MM.1S (cell line): Measurements from ENCODE around the gene APBB2.

Source experiments
- DNase-seq: peaks from one replicate; pipeline ENCODE4 v3.0.0-alpha.2; 2015
- H2AFZ ChIP-seq: fragments of 300-600 bp; sonication (generic); 2 replicates; pipeline ENCODE4 v1.6.0; 2016; ENCODE audit warnings: antibody characterized with exemption, low read length
- H3F3A ChIP-seq: fragments of 300-600 bp; sonication (generic); 2 replicates; pipeline ENCODE4 v1.6.1; 2016; ENCODE audit warnings: mild to moderate bottlenecking, antibody characterized with exemption, low read length, moderate library complexity, mixed read lengths; ENCODE audit not compliant: insufficient read depth
- H3K27ac ChIP-seq: fragments of 300-600 bp; sonication (generic); 2 replicates; pipeline ENCODE4 v1.5.1; 2016; ENCODE audit warnings: mild to moderate bottlenecking, low read length
- H3K27me3 ChIP-seq: fragments of 300-600 bp; sonication (generic); replicated peaks from 2 replicates; pipeline ENCODE4 v1.6.0; 2016; ENCODE audit warnings: low read length; ENCODE audit not compliant: insufficient read depth
- H3K36me3 ChIP-seq: fragments of 300-600 bp; sonication (generic); replicated peaks from 2 replicates; pipeline ENCODE4 v1.6.1; 2016; ENCODE audit warnings: mild to moderate bottlenecking, low read length, mixed read lengths; ENCODE audit not compliant: insufficient read depth
- H3K4me1 ChIP-seq: fragments of 300-600 bp; sonication (generic); 2 replicates; pipeline ENCODE4 v1.6.1; 2016; ENCODE audit warnings: low read length, mixed read lengths
- H3K4me2 ChIP-seq: fragments of 300-600 bp; sonication (generic); 2 replicates; pipeline ENCODE4 v1.6.0; 2016; ENCODE audit warnings: low read depth, low read length
- H3K4me3 ChIP-seq: fragments of 300-600 bp; sonication (generic); 2 replicates; pipeline ENCODE4 v1.5.1; 2016; ENCODE audit warnings: low read length, mixed read lengths
- H3K79me2 ChIP-seq: fragments of 300-600 bp; sonication (generic); 2 replicates; pipeline ENCODE4 v1.6.1; 2016; ENCODE audit warnings: mixed run types, low read length, mixed read lengths
- H3K9ac ChIP-seq: fragments of 300-600 bp; sonication (generic); 2 replicates; pipeline ENCODE4 v1.6.1; 2016; ENCODE audit warnings: low read length, mixed read lengths
- H3K9me2 ChIP-seq: fragments of 300-600 bp; sonication (generic); replicated peaks from 2 replicates; pipeline ENCODE4 v1.6.1; 2016; ENCODE audit warnings: mild to moderate bottlenecking, low read length, mixed read lengths; ENCODE audit not compliant: insufficient read depth
- H3K9me3 ChIP-seq: fragments of 300-600 bp; sonication (generic); replicated peaks from 2 replicates; pipeline ENCODE4 v1.6.1; 2016; ENCODE audit warnings: mild to moderate bottlenecking, low read length, mixed read lengths; ENCODE audit not compliant: insufficient read depth
- H4K20me1 ChIP-seq: fragments of 300-600 bp; sonication (generic); 2 replicates; pipeline ENCODE4 v1.6.1; 2016; ENCODE audit warnings: mild to moderate bottlenecking, low read length, moderate library complexity, mixed read lengths; ENCODE audit not compliant: insufficient read depth
- EZH2 ChIP-seq: fragments of 300-600 bp; sonication (generic); optimal IDR thresholded peaks from 2 replicates; pipeline ENCODE3; 2017; ENCODE audit warnings: low read depth, mild to moderate bottlenecking, antibody characterized with exemption, low read length, mixed read lengths
- EZH2phosphoT487 ChIP-seq: fragments of 300-600 bp; sonication (generic); IDR thresholded peaks from 2 replicates; pipeline ENCODE4 v1.6.1; 2018; ENCODE audit warnings: antibody characterized with exemption, low read length
- TF ChIP-seq, protein P1 (sequence below): fragments of 300-600 bp; sonication (generic); IDR thresholded peaks from 2 replicates; pipeline ENCODE4 v1.5.1; 2016; ENCODE audit warnings: antibody characterized with exemption, low read length, mixed read lengths

Gene APBB2

DNA sequence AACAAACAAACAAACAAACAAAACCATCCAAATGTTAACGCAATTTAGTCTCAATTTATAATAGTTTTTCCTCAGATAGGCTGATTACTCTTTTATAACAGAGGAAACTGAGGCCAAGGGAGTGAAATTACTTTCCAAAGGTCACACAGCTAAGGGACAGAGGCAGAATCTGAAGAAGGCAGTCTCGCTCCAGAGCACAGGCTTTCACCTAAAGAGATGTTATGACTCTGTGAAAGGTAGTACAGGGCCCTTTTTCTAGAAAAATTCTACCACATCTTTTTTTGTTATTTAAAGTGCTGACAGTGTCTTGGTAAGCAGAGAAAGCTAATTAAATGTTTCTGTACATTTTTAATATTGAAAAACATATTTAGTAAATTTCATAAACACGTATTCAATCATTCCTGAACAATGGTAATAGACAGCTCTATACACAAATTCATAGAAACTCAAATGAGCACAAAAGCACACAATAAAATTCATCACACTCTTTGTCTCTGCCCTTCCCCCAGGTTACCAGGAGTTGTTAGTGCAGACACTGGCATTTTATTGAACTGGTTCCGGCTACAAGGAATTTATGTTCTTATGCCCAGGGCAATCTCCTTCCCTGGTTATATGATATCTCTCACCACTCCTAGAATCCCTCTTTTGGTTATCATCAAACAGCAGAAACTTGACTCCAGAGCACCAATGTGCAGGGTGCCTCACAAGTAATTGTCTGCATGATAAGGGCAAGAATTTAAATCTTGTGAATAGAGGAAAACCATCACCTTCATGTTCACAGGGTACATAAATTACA, 7.7 kb upstream of the APBB2 start:
- Histone ChIP-seq H3K9me3 (no peaks in the 10 kb centered on the region), H3K36me3 (no peaks in the 10 kb centered on the region)

DNA sequence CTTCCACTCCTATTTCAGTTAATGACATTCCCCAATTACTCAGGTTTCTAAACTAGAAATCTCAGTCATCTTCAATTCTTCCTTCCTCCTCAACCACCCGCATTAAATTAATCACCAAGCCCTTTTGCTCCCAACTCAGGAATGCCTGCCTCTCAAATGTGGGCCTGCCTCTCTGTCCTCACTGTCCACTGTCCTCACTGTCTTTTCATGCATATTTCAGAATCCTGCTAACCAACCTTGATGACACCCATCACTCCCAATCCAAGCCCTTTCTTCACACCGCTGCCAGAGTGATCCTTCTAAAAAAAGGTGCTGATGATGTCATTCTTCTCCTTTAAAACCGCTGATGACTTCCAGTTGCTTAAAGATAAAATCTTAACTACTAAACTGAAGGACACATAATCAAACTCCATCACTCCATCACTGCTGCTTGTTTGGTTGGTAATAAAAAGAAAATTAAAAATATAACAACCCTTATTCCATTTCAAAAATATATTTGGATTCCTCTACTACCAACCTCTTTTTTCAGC, 5.1 kb upstream of the APBB2 start:
- no peak overlapping the region for H3K4me2 ChIP-seq
- H3K27me3 ChIP-seq: no peaks in the 10 kb centered on the region
- no peak overlapping the region for H3K27ac ChIP-seq
- no peaks in the 10 kb centered on the region for H3K4me1 ChIP-seq
- H3K9ac ChIP-seq: no peak overlapping the region
- no peak for TF ChIP-seq EZH2
- TF ChIP-seq, protein P1, sequence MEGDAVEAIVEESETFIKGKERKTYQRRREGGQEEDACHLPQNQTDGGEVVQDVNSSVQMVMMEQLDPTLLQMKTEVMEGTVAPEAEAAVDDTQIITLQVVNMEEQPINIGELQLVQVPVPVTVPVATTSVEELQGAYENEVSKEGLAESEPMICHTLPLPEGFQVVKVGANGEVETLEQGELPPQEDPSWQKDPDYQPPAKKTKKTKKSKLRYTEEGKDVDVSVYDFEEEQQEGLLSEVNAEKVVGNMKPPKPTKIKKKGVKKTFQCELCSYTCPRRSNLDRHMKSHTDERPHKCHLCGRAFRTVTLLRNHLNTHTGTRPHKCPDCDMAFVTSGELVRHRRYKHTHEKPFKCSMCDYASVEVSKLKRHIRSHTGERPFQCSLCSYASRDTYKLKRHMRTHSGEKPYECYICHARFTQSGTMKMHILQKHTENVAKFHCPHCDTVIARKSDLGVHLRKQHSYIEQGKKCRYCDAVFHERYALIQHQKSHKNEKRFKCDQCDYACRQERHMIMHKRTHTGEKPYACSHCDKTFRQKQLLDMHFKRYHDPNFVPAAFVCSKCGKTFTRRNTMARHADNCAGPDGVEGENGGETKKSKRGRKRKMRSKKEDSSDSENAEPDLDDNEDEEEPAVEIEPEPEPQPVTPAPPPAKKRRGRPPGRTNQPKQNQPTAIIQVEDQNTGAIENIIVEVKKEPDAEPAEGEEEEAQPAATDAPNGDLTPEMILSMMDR: no peak
- H3K4me3 ChIP-seq: no peak overlapping the region
- DNase-seq: no peak
- H3K9me3 ChIP-seq: no peaks in the 10 kb centered on the region
- H3K79me2 ChIP-seq: no peaks in the 10 kb centered on the region
- peaks cover 8% of the 10 kb centered on the region for H3F3A ChIP-seq
- no peak overlapping the region for H2AFZ ChIP-seq
- H3K36me3 ChIP-seq: no peaks in the 10 kb centered on the region
- H3K9me2 ChIP-seq: no peaks in the 10 kb centered on the region
- no peaks in the 10 kb centered on the region for H4K20me1 ChIP-seq

More for the DNA sequence above, 7.7 kb upstream of the APBB2 start:
- TF ChIP-seq EZH2phosphoT487 (no peak), EZH2 (no peak)
- TF ChIP-seq, protein P1: no peak
- Histone ChIP-seq H3F3A (no peaks in the 10 kb centered on the region), H3K9ac (no peak overlapping the region), H3K27me3 (no peaks in the 10 kb centered on the region), H3K79me2 (no peaks in the 10 kb centered on the region), H3K4me1 (no peaks in the 10 kb centered on the region), H3K9me2 (no peaks in the 10 kb centered on the region), H3K4me2 (no peak overlapping the region), H3K4me3 (no peak overlapping the region), H3K27ac (no peak overlapping the region), H4K20me1 (no peaks in the 10 kb centered on the region), H2AFZ (no peak overlapping the region)
- DNase-seq: no peak

DNA sequence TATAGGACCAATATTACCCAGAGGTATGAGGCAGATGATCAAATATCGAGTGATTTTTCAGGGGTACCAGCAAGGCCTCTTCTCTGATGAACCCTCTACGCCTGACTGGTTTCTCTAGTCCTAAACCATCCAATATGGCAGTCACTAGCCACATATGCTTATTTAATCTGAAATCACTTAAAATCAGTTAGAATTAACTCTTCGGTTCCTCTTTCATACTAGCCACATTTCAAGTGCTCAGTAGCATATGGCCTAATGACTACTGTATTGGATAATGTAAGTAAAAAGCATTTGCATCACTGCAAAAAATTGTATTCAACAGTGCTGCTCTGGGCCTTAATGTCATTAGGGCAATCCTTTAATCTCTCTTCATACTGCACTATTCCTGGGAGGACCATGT, 4.4 kb upstream of the APBB2 start:
- no peaks in the 10 kb centered on the region for H3K9me2 ChIP-seq

More for the DNA sequence above, 4.4 kb upstream of the APBB2 start:
- H3K4me1 ChIP-seq: no peaks in the 10 kb centered on the region
- no peak overlapping the region for H3K27ac ChIP-seq
- no peak for DNase-seq
- H3K9ac ChIP-seq: no peak overlapping the region
- H4K20me1 ChIP-seq: no peaks in the 10 kb centered on the region
- no peaks in the 10 kb centered on the region for H3K36me3 ChIP-seq
- H3K4me2 ChIP-seq: no peak overlapping the region
- H3K27me3 ChIP-seq: no peaks in the 10 kb centered on the region
- peaks cover 8% of the 10 kb centered on the region for H3F3A ChIP-seq
- H2AFZ ChIP-seq: no peak overlapping the region
- TF ChIP-seq EZH2: no peak
- TF ChIP-seq EZH2phosphoT487: no peak
- TF ChIP-seq, protein P1: no peak
- no peaks in the 10 kb centered on the region for H3K79me2 ChIP-seq
- H3K4me3 ChIP-seq: no peak overlapping the region
- H3K9me3 ChIP-seq: no peaks in the 10 kb centered on the region
